Measurements from ENCODE around the gene SMYD3.

Gene SMYD3

GRCh38 chr1:245855846-245856730 lies 651.0 kb downstream of the SMYD3 start:
- no peak overlapping the region for H3K27ac ChIP-seq (ENCODE audit: low read length, poor library complexity, severe bottlenecking)
- peak overlapping the region; percentile 54 for H2BK15ac ChIP-seq (ENCODE audit: low read depth, poor library complexity, severe bottlenecking)
- no peaks in the 10 kb centered on the region for H3K9me3 ChIP-seq (ENCODE audit: control insufficient read depth, low read length)
- peak overlapping the region; percentile 39 for H2BK5ac ChIP-seq (ENCODE audit: low read depth, low read length, poor library complexity, severe bottlenecking)
- H3K4me3 ChIP-seq (ENCODE audit: insufficient read depth in 1 of 2, low read depth in 1 of 2, low read length in 2 of 2): no peak overlapping the region
- H3K18ac ChIP-seq (ENCODE audit: low read depth in 1 of 2, low read length in 2 of 2): no peak overlapping the region
- H3K36me3 ChIP-seq (ENCODE audit: control insufficient read depth in 1 of 2, insufficient read depth in 2 of 2, low read depth in 1 of 2, low read length in 2 of 2): peaks cover 8 to 18% of the 10 kb centered on the region in 2 experiments
- no peak overlapping the region for H4K8ac ChIP-seq (ENCODE audit: low read length)
- H3K27me3 ChIP-seq (ENCODE audit: control insufficient read depth in 1 of 2, insufficient read depth in 1 of 2, low read length in 2 of 2): no peaks in the 10 kb centered on the region
- no peak overlapping the region for H3K23ac ChIP-seq (ENCODE audit: low read length in 2 of 2)
- peak overlapping the region; percentile 55 for H4K91ac ChIP-seq (ENCODE audit: low read length)
- H3K14ac ChIP-seq (ENCODE audit: low read length in 2 of 2): no peak overlapping the region
- H3K79me1 ChIP-seq (replicated peaks; ENCODE audit: low read length, poor library complexity, severe bottlenecking): no peaks in the 10 kb centered on the region
- H3K4ac ChIP-seq (ENCODE audit: low read depth in 1 of 2, low read length in 2 of 2): peak overlapping the region in 1 of 2 experiments; percentile 13
- H2BK12ac ChIP-seq (ENCODE audit: low read length in 2 of 2): peak overlapping the region in 1 of 2 experiments; percentile 47
- no peak overlapping the region for H2AFZ ChIP-seq (ENCODE audit: low read depth, low read length)
- peak; percentile 10 for DNase-seq
- H2BK120ac ChIP-seq (ENCODE audit: low read depth, low read length): no peak overlapping the region
- no peak overlapping the region for H3K4me2 ChIP-seq (ENCODE audit: low read length, poor library complexity, severe bottlenecking)
- WGBS: 84% methylated on average over 8 of the region's 8 CpGs
- H3K9ac ChIP-seq (ENCODE audit: low read length): no peak overlapping the region
- peak overlapping the region; percentile 35 for H2AK5ac ChIP-seq (ENCODE audit: low read length, severe bottlenecking)
- peaks cover 5% of the 10 kb centered on the region for H3K4me1 ChIP-seq (ENCODE audit: control insufficient read depth, insufficient read depth, low read depth, low read length)

- no peaks in the 10 kb centered on the region for H3K79me1 ChIP-seq (replicated peaks; ENCODE audit: low read length, poor library complexity, severe bottlenecking)
- H3K27ac ChIP-seq (ENCODE audit: low read length, poor library complexity, severe bottlenecking): no peak overlapping the region
- no peak overlapping the region for H3K14ac ChIP-seq (ENCODE audit: low read length in 2 of 2)
- H2BK12ac ChIP-seq (ENCODE audit: low read length in 2 of 2): no peak overlapping the region
- no peak overlapping the region for H3K4me2 ChIP-seq (ENCODE audit: low read length, poor library complexity, severe bottlenecking)
- no peak for DNase-seq
- H3K9ac ChIP-seq (ENCODE audit: low read length): no peak overlapping the region
- no peak overlapping the region for H3K23ac ChIP-seq (ENCODE audit: low read length in 2 of 2)
- no peak overlapping the region for H2BK15ac ChIP-seq (ENCODE audit: low read depth, poor library complexity, severe bottlenecking)
- H3K9me3 ChIP-seq (ENCODE audit: control insufficient read depth, low read length): no peaks in the 10 kb centered on the region
- no peak overlapping the region for H2BK5ac ChIP-seq (ENCODE audit: low read depth, low read length, poor library complexity, severe bottlenecking)
- no peak overlapping the region for H3K4me3 ChIP-seq (ENCODE audit: insufficient read depth in 1 of 2, low read depth in 1 of 2, low read length in 2 of 2)
- H2BK120ac ChIP-seq (ENCODE audit: low read depth, low read length): no peak overlapping the region
- H3K4ac ChIP-seq (ENCODE audit: low read depth in 1 of 2, low read length in 2 of 2): no peak overlapping the region
- no peak overlapping the region for H2AFZ ChIP-seq (ENCODE audit: low read depth, low read length)
- H3K36me3 ChIP-seq (ENCODE audit: control insufficient read depth in 1 of 2, insufficient read depth in 2 of 2, low read depth in 1 of 2, low read length in 2 of 2): peaks cover 8 to 18% of the 10 kb centered on the region in 2 experiments
- H3K27me3 ChIP-seq (ENCODE audit: control insufficient read depth in 1 of 2, insufficient read depth in 1 of 2, low read length in 2 of 2): no peaks in the 10 kb centered on the region
- no peak overlapping the region for H2AK5ac ChIP-seq (ENCODE audit: low read length, severe bottlenecking)
- peaks cover 5% of the 10 kb centered on the region for H3K4me1 ChIP-seq (ENCODE audit: control insufficient read depth, insufficient read depth, low read depth, low read length)
- 98% methylated on average over 17 of the region's 17 CpGs for WGBS
- H3K18ac ChIP-seq (ENCODE audit: low read depth in 1 of 2, low read length in 2 of 2): no peak overlapping the region
- no peak overlapping the region for H4K8ac ChIP-seq (ENCODE audit: low read length)
- H4K91ac ChIP-seq (ENCODE audit: low read length): no peak overlapping the region
Observed at GRCh38 chr1:245853291-245853690, 653.8 kb downstream of the SMYD3 start.

GRCh38 chr1:245843101-245843500 lies 664.0 kb downstream of the SMYD3 start:
- H4K91ac ChIP-seq (ENCODE audit: low read length): no peak overlapping the region
- H3K4me1 ChIP-seq (ENCODE audit: control insufficient read depth, insufficient read depth, low read depth, low read length): peaks cover under 1% of the 10 kb centered on the region

GRCh38 chr1:245842106-245842505 lies 665.0 kb downstream of the SMYD3 start:
- H3K4ac ChIP-seq (ENCODE audit: low read depth in 1 of 2, low read length in 2 of 2): no peak overlapping the region
- no peak overlapping the region for H2AFZ ChIP-seq (ENCODE audit: low read depth, low read length)
- H3K36me3 ChIP-seq (ENCODE audit: control insufficient read depth in 1 of 2, insufficient read depth in 2 of 2, low read depth in 1 of 2, low read length in 2 of 2): no peaks in the 10 kb centered on the region
- over 99% methylated on average over 8 of the region's 8 CpGs for WGBS
- H3K9ac ChIP-seq (ENCODE audit: low read length): no peak overlapping the region
- no peak overlapping the region for H4K91ac ChIP-seq (ENCODE audit: low read length)
- H3K4me1 ChIP-seq (ENCODE audit: control insufficient read depth, insufficient read depth, low read depth, low read length): peaks cover 5% of the 10 kb centered on the region
- H2BK12ac ChIP-seq (ENCODE audit: low read length in 2 of 2): no peak overlapping the region
- H3K27me3 ChIP-seq (ENCODE audit: control insufficient read depth in 1 of 2, insufficient read depth in 1 of 2, low read length in 2 of 2): no peaks in the 10 kb centered on the region
- H2AK5ac ChIP-seq (ENCODE audit: low read length, severe bottlenecking): no peak overlapping the region
- no peaks in the 10 kb centered on the region for H3K9me3 ChIP-seq (ENCODE audit: control insufficient read depth, low read length)
- no peak overlapping the region for H3K23ac ChIP-seq (ENCODE audit: low read length in 2 of 2)
- no peak overlapping the region for H2BK120ac ChIP-seq (ENCODE audit: low read depth, low read length)
- H2BK15ac ChIP-seq (ENCODE audit: low read depth, poor library complexity, severe bottlenecking): no peak overlapping the region
- no peak overlapping the region for H3K18ac ChIP-seq (ENCODE audit: low read depth in 1 of 2, low read length in 2 of 2)
- no peak overlapping the region for H3K4me2 ChIP-seq (ENCODE audit: low read length, poor library complexity, severe bottlenecking)
- no peak overlapping the region for H3K4me3 ChIP-seq (ENCODE audit: insufficient read depth in 1 of 2, low read depth in 1 of 2, low read length in 2 of 2)
- no peak overlapping the region for H3K14ac ChIP-seq (ENCODE audit: low read length in 2 of 2)
- H3K79me1 ChIP-seq (replicated peaks; ENCODE audit: low read length, poor library complexity, severe bottlenecking): no peaks in the 10 kb centered on the region
- H2BK5ac ChIP-seq (ENCODE audit: low read depth, low read length, poor library complexity, severe bottlenecking): no peak overlapping the region
- H3K27ac ChIP-seq (ENCODE audit: low read length, poor library complexity, severe bottlenecking): no peak overlapping the region
- no peak overlapping the region for H4K8ac ChIP-seq (ENCODE audit: low read length)
- DNase-seq: no peak

More at GRCh38 chr1:245843101-245843500, 664.0 kb downstream of the SMYD3 start:
- no peaks in the 10 kb centered on the region for H3K79me1 ChIP-seq (replicated peaks; ENCODE audit: low read length, poor library complexity, severe bottlenecking)
- no peak overlapping the region for H3K23ac ChIP-seq (ENCODE audit: low read length in 2 of 2)
- no peak overlapping the region for H2AK5ac ChIP-seq (ENCODE audit: low read length, severe bottlenecking)
- H3K4ac ChIP-seq (ENCODE audit: low read depth in 1 of 2, low read length in 2 of 2): no peak overlapping the region
- H3K9ac ChIP-seq (ENCODE audit: low read length): no peak overlapping the region
- no peak overlapping the region for H3K27ac ChIP-seq (ENCODE audit: low read length, poor library complexity, severe bottlenecking)
- no peak for DNase-seq
- H2AFZ ChIP-seq (ENCODE audit: low read depth, low read length): no peak overlapping the region
- no peak overlapping the region for H3K18ac ChIP-seq (ENCODE audit: low read depth in 1 of 2, low read length in 2 of 2)
- H4K8ac ChIP-seq (ENCODE audit: low read length): no peak overlapping the region
- no peak overlapping the region for H3K4me3 ChIP-seq (ENCODE audit: insufficient read depth in 1 of 2, low read depth in 1 of 2, low read length in 2 of 2)
- no peaks in the 10 kb centered on the region for H3K9me3 ChIP-seq (ENCODE audit: control insufficient read depth, low read length)
- no peaks in the 10 kb centered on the region for H3K27me3 ChIP-seq (ENCODE audit: control insufficient read depth in 1 of 2, insufficient read depth in 1 of 2, low read length in 2 of 2)
- H3K36me3 ChIP-seq (ENCODE audit: control insufficient read depth in 1 of 2, insufficient read depth in 2 of 2, low read depth in 1 of 2, low read length in 2 of 2): no peaks in the 10 kb centered on the region
- H2BK120ac ChIP-seq (ENCODE audit: low read depth, low read length): no peak overlapping the region
- no peak overlapping the region for H2BK12ac ChIP-seq (ENCODE audit: low read length in 2 of 2)
- H3K4me2 ChIP-seq (ENCODE audit: low read length, poor library complexity, severe bottlenecking): no peak overlapping the region
- no peak overlapping the region for H2BK15ac ChIP-seq (ENCODE audit: low read depth, poor library complexity, severe bottlenecking)
- 57% methylated on average over 3 of the region's 3 CpGs for WGBS
- no peak overlapping the region for H3K14ac ChIP-seq (ENCODE audit: low read length in 2 of 2)
- no peak overlapping the region for H2BK5ac ChIP-seq (ENCODE audit: low read depth, low read length, poor library complexity, severe bottlenecking)
